Cardiac fibroblast (primary cell): Measurements from ENCODE around the gene MRPL16.

Experiments used
- DNase-seq, 2 donors: peaks; one replicate each; pipeline versions ENCODE4 v3.0.0 to v3.0.0-alpha.2; 2010; ENCODE audit warnings: low read depth in 2 of 2
- H3K4me3 ChIP-seq, 2 donors: replicated peaks in 1 of 2; 1 replicate in 1 of 2; 2 replicates in 1 of 2; pipeline ENCODE4 v1.5.1; 2011; ENCODE audit warnings: low read depth in 2 of 2, low read length in 2 of 2, mild to moderate bottlenecking in 2 of 2, moderate library complexity in 1 of 2
- TF ChIP-seq, protein P1 (sequence below): IDR thresholded peaks from one replicate; pipeline ENCODE4 v1.5.1; 2011; ENCODE audit warnings: low read depth, mild to moderate bottlenecking, low read length, inconsistent platforms

The MRPL16 gene

GRCh38 chr11:59847626-59848025 lies 37.0 kb upstream of the MRPL16 start:
- TF ChIP-seq, protein P1, sequence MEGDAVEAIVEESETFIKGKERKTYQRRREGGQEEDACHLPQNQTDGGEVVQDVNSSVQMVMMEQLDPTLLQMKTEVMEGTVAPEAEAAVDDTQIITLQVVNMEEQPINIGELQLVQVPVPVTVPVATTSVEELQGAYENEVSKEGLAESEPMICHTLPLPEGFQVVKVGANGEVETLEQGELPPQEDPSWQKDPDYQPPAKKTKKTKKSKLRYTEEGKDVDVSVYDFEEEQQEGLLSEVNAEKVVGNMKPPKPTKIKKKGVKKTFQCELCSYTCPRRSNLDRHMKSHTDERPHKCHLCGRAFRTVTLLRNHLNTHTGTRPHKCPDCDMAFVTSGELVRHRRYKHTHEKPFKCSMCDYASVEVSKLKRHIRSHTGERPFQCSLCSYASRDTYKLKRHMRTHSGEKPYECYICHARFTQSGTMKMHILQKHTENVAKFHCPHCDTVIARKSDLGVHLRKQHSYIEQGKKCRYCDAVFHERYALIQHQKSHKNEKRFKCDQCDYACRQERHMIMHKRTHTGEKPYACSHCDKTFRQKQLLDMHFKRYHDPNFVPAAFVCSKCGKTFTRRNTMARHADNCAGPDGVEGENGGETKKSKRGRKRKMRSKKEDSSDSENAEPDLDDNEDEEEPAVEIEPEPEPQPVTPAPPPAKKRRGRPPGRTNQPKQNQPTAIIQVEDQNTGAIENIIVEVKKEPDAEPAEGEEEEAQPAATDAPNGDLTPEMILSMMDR, result no peak
- DNase-seq, result no peak
- H3K4me3 ChIP-seq, result no peak overlapping the region

DNA sequence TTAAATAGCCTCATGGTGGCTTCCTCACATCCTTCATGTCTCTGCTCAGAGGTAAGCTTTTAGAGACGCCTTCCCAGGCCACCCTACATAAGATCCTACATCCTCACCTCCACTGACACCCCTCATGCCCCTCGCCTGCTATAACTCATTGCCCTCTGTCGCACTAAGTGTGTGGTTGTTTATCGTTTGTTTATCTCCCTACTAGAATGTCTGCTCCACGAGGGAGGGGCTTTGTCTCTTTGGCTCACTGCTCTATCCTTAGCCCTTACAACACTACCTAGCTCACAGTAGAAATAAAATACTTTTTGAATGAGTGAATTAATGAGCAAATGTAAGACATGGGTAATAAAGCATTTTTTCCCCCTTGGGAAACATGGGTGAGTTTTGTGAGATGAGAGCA lies 36.0 kb upstream of the MRPL16 start:
- H3K4me3 ChIP-seq, result no peak overlapping the region
- no peak for DNase-seq
- TF ChIP-seq, protein P1, result no peak

- no peak within 1 kb of the TSS for H3K4me3 ChIP-seq
- no peak for DNase-seq
- TF ChIP-seq, protein P1, result no peak
These were observed 34.8 kb upstream of the MRPL16 start, which contains the start of gene CBLIF for GRCh38 chr11:59845399-59845798. Gene CBLIF, minus strand, starts transcription at chr11:59845499. Its CDS starts 46 bp downstream, at chr11:59845453.

DNA sequence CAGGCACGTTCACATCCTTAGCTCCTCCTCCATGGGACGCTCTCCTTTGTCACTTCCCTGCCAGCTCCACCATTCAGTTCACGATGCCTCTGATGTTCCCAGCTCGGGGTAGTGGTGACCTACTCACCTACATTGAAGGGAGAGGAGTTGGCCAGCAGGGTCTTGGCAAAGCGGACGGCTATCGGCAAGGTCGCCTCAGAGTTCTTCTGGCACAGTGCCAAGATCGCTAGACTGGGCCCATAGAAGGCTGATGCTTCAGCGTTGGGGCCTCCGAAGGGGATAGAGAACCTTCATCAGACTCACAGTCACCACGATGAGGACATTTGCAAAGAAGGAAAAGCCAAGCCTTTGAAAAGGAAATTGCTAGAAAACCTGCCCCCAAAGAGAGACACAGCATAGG lies 31.7 kb upstream of the MRPL16 start:
- H3K4me3 ChIP-seq, result no peak overlapping the region
- TF ChIP-seq, protein P1, result no peak
- DNase-seq, result no peak

- TF ChIP-seq, protein P1, result no peak
- no peak overlapping the region for H3K4me3 ChIP-seq
- no peak for DNase-seq
These were observed 30.9 kb upstream of the MRPL16 start for GRCh38 chr11:59841514-59841913.

DNA sequence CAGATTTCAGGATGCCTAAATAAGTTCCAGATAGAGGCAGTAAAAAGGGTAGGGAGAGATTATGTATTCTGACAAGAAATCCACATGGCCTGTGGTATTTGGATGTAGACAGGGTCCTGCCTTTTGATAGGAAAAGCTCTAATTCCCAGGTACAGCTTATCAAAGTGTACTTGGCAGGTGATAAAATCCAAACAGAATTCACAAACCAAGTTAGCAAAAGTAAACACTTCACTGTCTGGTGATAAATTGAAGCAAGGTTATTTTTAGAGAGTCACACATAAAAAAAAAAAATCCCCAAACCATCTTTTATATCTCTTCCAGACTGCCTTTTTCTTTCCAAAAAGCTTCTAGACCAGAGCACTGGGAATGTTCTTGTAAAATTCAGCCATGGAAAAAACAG lies 29.0 kb upstream of the MRPL16 start:
- TF ChIP-seq, protein P1, result no peak
- H3K4me3 ChIP-seq, result no peak overlapping the region
- DNase-seq, result no peak

GRCh38 chr11:59833602-59834001 lies 23.0 kb upstream of the MRPL16 start:
- TF ChIP-seq, protein P1, result no peak
- no peak for DNase-seq
- H3K4me3 ChIP-seq, result no peak overlapping the region
